Activated CD8-positive, alpha-beta memory T cell treated with anti-CD3 and anti-CD28 coated beads for 4 hours (primary cell): ENCODE results near the gene TMEM170B.
A peak's percentile ranks its signal among the peaks of the same experiment; 100 is the strongest.

Experiments used
- DNase-seq, 2 donors: peaks; one replicate each; pipeline ENCODE4 v3.0.0-alpha.2; 2020; ENCODE audit warnings: low read depth in 2 of 2

The TMEM170B gene

GRCh38 chr6:11537229-11538051, at the start of gene TMEM170B:
Gene TMEM170B, plus strand, starts transcription at chr6:11537749. Its CDS starts 529 bp downstream, at chr6:11538278.
- peak; percentile 94 to 95 for DNase-seq

- DNase-seq, result no peak
These were observed 46.6 kb upstream of the TMEM170B start for GRCh38 chr6:11490996-11491395.

DNA sequence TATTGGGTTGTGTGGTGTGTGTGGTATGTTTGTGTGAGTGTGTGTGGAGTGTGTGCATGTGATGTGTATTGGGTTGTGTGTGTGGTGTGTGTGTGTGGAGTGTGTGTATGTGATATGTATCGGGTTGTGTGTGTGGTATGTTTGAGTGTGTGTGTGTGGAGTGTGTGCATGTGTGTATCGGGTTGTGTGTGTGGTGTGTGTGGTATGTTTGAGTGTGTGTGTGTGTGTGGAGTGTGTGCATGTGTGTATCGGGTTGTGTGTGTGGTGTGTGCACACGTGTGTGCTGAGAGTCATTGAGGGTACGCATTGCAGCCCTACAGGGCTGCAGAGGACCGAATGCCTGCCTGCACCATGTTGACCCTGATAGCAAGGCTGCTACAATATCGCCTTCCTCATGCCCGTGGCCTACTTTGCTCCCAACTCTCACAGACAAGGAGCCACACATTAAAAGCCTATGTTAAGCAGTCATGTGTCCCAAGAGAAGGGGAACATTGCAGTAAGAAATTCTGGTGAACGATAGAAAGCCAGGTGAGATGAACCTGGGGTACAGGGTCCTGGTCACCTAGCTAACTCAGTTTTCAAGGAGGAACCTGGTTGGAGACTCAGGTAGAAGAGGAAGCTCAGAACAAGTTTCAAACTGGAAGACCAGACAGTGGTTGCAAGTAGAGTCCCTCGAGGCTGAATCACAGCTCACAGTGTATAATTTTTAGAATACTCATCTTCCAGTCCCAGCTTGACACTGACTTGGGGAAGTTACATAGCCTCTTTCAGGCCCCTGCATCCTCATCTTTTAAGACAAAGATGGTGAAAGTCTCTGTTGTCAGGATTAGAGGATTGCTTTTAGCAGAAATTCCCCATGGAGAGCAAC, 45.7 kb upstream of the TMEM170B start:
- no peak for DNase-seq

- DNase-seq, result no peak
These were observed 44.9 kb upstream of the TMEM170B start for GRCh38 chr6:11492464-11493290.

- DNase-seq, result no peak
These were observed 43.6 kb upstream of the TMEM170B start for GRCh38 chr6:11493974-11494373.

GRCh38 chr6:11494786-11495564, 42.6 kb upstream of the TMEM170B start:
- no peak for DNase-seq

DNA sequence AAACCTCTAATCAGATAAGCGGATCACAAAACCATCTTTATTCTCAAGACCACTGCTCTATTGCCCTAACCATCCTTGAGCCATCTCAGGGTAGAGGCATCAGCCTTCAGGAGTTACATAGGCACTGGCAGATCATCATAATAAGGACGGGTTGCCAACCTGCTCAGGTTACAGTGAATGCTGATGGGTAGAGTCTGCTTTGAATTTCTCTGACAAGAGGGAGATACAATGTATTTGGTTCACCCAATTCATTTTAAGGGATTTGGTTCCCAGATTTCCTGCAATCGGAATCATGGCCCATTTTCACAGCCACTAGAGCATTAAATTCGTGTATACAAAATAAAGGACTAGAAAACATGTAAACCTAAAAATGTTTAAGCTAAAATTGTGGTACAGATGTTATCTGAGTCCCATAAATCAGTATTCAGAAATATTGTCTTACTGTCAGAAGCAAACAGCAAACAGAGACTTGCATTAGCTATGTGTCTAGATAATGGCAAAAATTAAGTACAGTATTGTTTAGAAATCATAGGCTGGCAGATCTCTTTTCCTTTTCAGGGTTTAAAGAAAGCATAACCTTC, 41.9 kb upstream of the TMEM170B start:
- DNase-seq, result no peak

DNA sequence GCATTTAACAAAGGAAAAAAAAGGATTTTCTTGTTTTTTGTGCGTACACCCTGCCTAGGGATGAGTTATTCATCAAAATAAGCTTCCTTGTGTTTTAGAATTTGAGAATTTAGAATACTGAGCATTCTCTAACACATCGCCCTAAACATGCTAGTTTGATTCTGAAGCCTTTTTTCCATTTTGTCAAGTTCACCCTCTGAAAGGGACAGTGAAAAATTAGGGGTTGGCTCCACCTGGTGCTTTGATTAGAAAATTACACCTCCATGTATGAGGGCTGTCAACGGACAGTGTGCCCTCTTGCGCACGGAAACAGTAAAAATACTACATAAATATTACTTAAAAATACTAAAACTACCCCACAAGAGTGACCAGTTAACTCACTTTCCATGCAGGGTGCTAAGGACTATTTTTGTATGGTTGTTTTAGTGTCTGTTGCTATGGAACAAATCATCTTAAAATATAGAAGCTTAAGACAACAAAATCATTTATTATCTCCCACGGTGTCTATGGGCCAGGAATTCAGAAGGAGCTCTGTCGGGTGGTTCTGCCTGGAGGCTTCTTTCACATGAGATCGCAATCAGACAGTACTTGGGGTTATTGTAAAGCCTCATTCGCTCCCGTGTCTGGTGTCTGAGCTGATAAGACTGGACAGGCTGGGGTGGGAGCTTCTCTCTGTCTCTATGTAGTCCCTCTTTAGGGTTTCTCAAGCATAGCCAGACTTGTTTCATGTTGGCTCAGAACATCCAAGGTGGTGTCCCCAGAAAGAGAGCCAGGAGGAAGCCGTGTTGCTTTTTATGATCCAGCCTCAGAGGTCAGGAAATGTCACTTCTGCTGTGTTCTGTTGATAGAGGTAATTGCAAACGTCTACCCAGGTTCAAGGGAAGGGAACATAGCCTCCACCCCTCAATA, 41.1 kb upstream of the TMEM170B start:
- peak; percentile 41 to 53 for DNase-seq

DNA sequence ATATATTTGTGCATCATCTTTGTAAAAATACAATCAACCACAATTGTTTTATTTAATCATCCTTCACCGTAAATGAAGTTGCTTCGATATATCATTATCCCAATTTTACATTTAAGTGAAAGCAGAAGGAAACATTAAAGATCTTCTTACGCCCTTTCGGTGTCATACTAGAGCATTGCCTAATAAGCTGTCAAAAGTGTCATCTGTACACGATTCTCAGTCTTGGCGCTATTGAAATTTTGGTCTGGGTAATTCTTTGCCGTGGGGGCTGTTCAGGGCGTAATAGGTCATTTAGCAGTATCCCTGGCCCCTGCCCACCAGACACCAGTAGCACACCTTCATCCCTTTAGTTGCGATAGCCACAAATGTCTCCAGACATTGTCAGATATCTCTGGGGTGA, 40.4 kb upstream of the TMEM170B start:
- no peak for DNase-seq

GRCh38 chr6:11497881-11498280, 39.7 kb upstream of the TMEM170B start:
- no peak for DNase-seq

DNA sequence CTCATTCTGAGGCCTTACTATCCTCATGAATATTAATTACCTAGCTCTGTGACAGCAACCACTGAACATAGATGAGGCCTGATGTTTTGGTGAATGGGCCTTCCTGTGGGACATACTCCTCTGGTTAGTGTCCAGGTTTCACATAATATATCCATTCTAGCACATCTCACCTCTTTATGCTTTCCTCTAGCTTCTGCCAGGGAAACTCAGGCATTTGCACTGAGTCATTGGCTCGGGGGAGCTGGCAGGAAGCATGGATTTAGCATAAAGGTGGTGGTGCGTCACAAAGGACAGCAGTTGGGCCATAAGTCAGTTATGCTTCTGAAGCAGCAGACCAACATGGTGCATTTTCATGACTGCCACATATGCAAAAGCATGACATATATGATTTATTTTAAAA, 37.5 kb upstream of the TMEM170B start:
- no peak for DNase-seq

DNA sequence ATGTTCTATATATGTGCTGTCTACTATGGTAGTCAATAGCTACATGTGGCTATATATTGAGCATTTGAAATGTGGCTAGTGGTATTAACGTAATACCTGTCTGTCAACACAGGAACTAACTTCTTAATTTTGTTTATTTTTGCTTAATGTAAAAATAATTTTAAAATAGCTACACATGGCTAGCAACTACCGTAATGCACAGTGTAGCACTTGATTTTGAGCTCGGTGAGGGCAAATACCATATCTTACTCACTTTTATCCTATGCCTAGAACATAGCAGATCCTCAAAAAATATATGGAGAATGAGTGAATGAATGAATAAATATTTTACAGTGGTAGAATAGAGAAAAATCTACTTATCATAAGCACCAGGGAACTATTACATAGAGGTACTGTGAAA, 28.1 kb upstream of the TMEM170B start:
- DNase-seq, result no peak

- DNase-seq, result no peak
These were observed 22.9 kb upstream of the TMEM170B start for GRCh38 chr6:11514672-11515071.

DNA sequence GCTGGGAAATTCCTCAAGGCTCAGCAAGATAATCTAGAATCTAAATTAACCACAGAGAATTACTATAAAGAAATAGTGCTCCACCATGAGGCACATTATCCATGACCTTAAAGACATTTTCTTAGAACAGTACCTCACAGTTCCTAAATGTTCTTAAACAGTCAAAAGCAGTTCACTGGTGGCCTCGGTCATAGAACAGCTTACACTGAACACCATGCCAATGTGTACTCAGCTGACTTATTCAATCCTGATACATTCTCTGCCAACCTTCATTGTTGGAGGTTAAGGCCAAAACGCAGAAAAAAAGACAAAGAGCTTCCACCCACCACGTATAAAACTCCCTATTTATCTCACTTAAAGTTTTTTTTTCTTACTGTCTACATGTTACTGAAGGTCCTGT, 21.8 kb upstream of the TMEM170B start:
- no peak for DNase-seq

GRCh38 chr6:11522812-11523605, 14.5 kb upstream of the TMEM170B start:
- DNase-seq, result no peak

- no peak for DNase-seq
These were observed 11.9 kb upstream of the TMEM170B start for GRCh38 chr6:11525468-11526155.

GRCh38 chr6:11526156-11526505, 11.4 kb upstream of the TMEM170B start:
- DNase-seq, result no peak

- no peak for DNase-seq
These were observed 10.2 kb upstream of the TMEM170B start for GRCh38 chr6:11527274-11527870.
